HepG2 (cell line): ENCODE measurements around the gene MAFF. TPM values are rescaled to one million over a fixed set of nuclear protein-coding genes. Genes with fewer than 3 reads are reported as not detected.
A peak's percentile ranks its signal among the peaks of the same experiment; 100 is the strongest.

Source experiments
- HDAC1 ChIP-seq: sonication (generic); formaldehyde crosslinking; IDR thresholded peaks from 2 replicates; pipeline ENCODE4 v1.5.1; 2020; ENCODE audit warnings: mild to moderate bottlenecking, missing genetic modification reagents
- PAX8 ChIP-seq: sonication (generic); formaldehyde crosslinking; IDR thresholded peaks from 2 replicates; pipeline ENCODE4 v1.8.0; 2022; ENCODE audit warnings: mild to moderate bottlenecking, missing genetic modification reagents, borderline replicate concordance
- TEAD3 ChIP-seq: optimal IDR thresholded peaks from 2 replicates; pipeline ENCODE3; 2016; ENCODE audit warnings: borderline replicate concordance
- ZMAT3 ChIP-seq: sonication (generic); formaldehyde crosslinking; conservative IDR thresholded peaks from 2 replicates; pipeline ENCODE4 v1.7.0; 2021; ENCODE audit warnings: missing genetic modification reagents
- ZNF264 ChIP-seq: sonication (generic); formaldehyde crosslinking; IDR thresholded peaks from 2 replicates; pipeline ENCODE4 v1.4.0; 2020; ENCODE audit warnings: missing genetic modification reagents
- ZNF558 ChIP-seq: sonication (generic); formaldehyde crosslinking; IDR thresholded peaks from 2 replicates; pipeline ENCODE4 v1.9.0; 2022; ENCODE audit warnings: mild to moderate bottlenecking, missing genetic modification reagents, borderline replicate concordance
- ZNF747 ChIP-seq: sonication (generic); formaldehyde crosslinking; IDR thresholded peaks from 2 replicates; pipeline ENCODE4 v1.8.1; 2023; ENCODE audit warnings: missing genetic modification reagents, mild to moderate bottlenecking, borderline replicate concordance
- polyA plus RNA-seq, 8 experiments: library from polyadenylated mRNA; depleted of rRNA in 3 of 8; stranded (reverse) in 7 of 8; unstranded in 1 of 8; fragments of >200 nt; fragmentation: Illumina TruSeq in 4 of 8; extraction: Trizol in 4 of 8; gene quantifications; 2 replicates each; pipeline versions ENCODE4 v1.2.1 to v1.2.3, GENCODE V29; 2011 to 2016; ENCODE audit warnings: low read depth in 4 of 8, missing spikeins in 1 of 8, mixed read lengths in 1 of 8; ENCODE audit not compliant: insufficient read depth in 1 of 8
- total RNA-seq, 5 experiments: library from RNA; depleted of rRNA; stranded (reverse); fragments of >200 nt; fragmentation: Illumina TruSeq; extraction: Trizol; gene quantifications; 2 replicates each; pipeline ENCODE4 v1.2.3, GENCODE V29; 2016; ENCODE audit warnings: low read depth in 1 of 5
- TF ChIP-seq, protein P1 (sequence below): sonication (generic); formaldehyde crosslinking; IDR thresholded peaks from 2 replicates; pipeline ENCODE4 v1.5.0; 2020; ENCODE audit warnings: missing genetic modification reagents
- TF ChIP-seq, protein P2 (sequence below): sonication (generic); formaldehyde crosslinking; IDR thresholded peaks from 2 replicates; pipeline ENCODE4 v1.4.0; 2020; ENCODE audit warnings: missing genetic modification reagents, mild to moderate bottlenecking, borderline replicate concordance
- TF ChIP-seq, protein P3 (sequence below): IDR thresholded peaks from 2 replicates; pipeline ENCODE4 v1.6.1; 2018; ENCODE audit warnings: missing genetic modification reagents
- TF ChIP-seq, protein P4 (sequence below): sonication (generic); formaldehyde crosslinking; IDR thresholded peaks from 2 replicates; pipeline ENCODE4 v1.4.0; 2020; ENCODE audit warnings: missing genetic modification reagents, borderline replicate concordance
- TF ChIP-seq, protein P5 (sequence below): sonication (generic); formaldehyde crosslinking; IDR thresholded peaks from 2 replicates; pipeline ENCODE4 v1.4.0; 2020; ENCODE audit warnings: missing genetic modification reagents
- TF ChIP-seq, protein P6 (sequence below): sonication (generic); formaldehyde crosslinking; IDR thresholded peaks from 2 replicates; pipeline ENCODE4 v1.5.1; 2020; ENCODE audit warnings: mild to moderate bottlenecking, missing genetic modification reagents, moderate library complexity

MAFF gene
- total and polyA plus RNA-seq, 2 of the 13 experiments (the other 11 are each of a cell fraction or from before 2014, with no cell fraction given): 5.4 to 14.3 TPM

DNA sequence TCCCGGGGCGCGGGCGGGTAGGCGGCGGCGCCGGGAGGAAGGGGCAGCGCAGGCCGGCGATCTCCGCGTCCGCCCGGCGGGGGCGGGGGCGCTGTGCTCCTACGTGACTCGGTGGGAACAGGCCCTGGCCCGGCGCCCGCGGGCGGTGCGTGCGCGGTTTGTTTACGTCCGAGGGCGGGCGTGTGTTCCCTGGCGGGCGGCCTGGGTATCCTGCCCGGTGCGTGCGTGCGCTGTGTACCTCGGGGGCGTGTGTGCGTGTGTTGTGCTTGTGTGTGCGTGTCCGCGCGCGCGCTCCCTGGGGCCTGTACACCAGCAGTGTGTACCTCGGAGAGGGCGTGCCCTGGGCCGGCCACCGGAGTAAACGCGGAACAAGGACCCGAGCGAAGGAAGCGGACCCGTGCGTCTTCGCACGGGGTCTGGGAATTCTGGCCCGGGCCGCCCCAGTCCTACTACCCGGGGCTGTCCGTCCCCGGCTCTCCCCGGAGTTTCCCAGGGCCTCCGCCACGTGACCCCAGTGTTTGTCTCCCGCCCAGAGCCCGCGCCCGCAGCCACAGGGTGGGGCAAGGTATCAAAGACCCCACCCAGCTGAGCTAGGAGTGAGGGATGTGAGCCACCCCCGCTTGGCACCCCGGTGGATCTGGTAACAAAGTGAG, 769 bp downstream of the MAFF start (continued):
- TF ChIP-seq, protein P1, sequence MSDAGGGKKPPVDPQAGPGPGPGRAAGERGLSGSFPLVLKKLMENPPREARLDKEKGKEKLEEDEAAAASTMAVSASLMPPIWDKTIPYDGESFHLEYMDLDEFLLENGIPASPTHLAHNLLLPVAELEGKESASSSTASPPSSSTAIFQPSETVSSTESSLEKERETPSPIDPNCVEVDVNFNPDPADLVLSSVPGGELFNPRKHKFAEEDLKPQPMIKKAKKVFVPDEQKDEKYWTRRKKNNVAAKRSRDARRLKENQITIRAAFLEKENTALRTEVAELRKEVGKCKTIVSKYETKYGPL (CRISPR knock-in tag): no peak
- TF ChIP-seq, protein P2, sequence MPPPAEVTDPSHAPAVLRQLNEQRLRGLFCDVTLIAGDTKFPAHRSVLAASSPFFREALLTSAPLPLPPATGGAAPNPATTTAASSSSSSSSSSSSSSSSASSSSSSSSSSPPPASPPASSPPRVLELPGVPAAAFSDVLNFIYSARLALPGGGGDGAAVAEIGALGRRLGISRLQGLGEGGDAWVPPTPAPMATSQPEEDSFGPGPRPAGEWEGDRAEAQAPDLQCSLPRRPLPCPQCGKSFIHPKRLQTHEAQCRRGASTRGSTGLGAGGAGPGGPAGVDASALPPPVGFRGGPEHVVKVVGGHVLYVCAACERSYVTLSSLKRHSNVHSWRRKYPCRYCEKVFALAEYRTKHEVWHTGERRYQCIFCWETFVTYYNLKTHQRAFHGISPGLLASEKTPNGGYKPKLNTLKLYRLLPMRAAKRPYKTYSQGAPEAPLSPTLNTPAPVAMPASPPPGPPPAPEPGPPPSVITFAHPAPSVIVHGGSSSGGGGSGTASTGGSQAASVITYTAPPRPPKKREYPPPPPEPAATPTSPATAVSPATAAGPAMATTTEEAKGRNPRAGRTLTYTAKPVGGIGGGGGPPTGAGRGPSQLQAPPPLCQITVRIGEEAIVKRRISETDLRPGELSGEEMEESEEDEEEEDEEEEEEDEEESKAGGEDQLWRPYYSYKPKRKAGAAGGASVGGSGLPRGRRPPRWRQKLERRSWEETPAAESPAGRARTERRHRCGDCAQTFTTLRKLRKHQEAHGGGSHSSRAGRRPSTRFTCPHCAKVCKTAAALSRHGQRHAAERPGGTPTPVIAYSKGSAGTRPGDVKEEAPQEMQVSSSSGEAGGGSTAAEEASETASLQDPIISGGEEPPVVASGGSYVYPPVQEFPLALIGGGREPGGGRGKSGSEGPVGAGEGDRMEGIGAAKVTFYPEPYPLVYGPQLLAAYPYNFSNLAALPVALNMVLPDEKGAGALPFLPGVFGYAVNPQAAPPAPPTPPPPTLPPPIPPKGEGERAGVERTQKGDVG (CRISPR knock-in tag): no peak
- TF ChIP-seq TEAD3 (CRISPR knock-in tag) (no peak), PAX8 (CRISPR knock-in tag) (0 out of 2 replicates have a peak, but pooled peaks have one; percentile 64), ZMAT3 (CRISPR knock-in tag) (peak; percentile 84), ZNF747 (CRISPR knock-in tag) (0 out of 2 replicates have a peak, but pooled peaks have one; percentile 6), ZNF558 (0 out of 2 replicates have a peak, but pooled peaks have one; percentile 51), HDAC1 (peak; percentile 56; the same call in 1 of the 2 replicates), ZNF264 (CRISPR knock-in tag) (no peak)
- TF ChIP-seq, protein P3, sequence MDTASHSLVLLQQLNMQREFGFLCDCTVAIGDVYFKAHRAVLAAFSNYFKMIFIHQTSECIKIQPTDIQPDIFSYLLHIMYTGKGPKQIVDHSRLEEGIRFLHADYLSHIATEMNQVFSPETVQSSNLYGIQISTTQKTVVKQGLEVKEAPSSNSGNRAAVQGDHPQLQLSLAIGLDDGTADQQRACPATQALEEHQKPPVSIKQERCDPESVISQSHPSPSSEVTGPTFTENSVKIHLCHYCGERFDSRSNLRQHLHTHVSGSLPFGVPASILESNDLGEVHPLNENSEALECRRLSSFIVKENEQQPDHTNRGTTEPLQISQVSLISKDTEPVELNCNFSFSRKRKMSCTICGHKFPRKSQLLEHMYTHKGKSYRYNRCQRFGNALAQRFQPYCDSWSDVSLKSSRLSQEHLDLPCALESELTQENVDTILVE (CRISPR knock-in tag): no peak
- TF ChIP-seq, protein P4, sequence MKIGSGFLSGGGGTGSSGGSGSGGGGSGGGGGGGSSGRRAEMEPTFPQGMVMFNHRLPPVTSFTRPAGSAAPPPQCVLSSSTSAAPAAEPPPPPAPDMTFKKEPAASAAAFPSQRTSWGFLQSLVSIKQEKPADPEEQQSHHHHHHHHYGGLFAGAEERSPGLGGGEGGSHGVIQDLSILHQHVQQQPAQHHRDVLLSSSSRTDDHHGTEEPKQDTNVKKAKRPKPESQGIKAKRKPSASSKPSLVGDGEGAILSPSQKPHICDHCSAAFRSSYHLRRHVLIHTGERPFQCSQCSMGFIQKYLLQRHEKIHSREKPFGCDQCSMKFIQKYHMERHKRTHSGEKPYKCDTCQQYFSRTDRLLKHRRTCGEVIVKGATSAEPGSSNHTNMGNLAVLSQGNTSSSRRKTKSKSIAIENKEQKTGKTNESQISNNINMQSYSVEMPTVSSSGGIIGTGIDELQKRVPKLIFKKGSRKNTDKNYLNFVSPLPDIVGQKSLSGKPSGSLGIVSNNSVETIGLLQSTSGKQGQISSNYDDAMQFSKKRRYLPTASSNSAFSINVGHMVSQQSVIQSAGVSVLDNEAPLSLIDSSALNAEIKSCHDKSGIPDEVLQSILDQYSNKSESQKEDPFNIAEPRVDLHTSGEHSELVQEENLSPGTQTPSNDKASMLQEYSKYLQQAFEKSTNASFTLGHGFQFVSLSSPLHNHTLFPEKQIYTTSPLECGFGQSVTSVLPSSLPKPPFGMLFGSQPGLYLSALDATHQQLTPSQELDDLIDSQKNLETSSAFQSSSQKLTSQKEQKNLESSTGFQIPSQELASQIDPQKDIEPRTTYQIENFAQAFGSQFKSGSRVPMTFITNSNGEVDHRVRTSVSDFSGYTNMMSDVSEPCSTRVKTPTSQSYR (CRISPR knock-in tag): no peak
- TF ChIP-seq, protein P5, sequence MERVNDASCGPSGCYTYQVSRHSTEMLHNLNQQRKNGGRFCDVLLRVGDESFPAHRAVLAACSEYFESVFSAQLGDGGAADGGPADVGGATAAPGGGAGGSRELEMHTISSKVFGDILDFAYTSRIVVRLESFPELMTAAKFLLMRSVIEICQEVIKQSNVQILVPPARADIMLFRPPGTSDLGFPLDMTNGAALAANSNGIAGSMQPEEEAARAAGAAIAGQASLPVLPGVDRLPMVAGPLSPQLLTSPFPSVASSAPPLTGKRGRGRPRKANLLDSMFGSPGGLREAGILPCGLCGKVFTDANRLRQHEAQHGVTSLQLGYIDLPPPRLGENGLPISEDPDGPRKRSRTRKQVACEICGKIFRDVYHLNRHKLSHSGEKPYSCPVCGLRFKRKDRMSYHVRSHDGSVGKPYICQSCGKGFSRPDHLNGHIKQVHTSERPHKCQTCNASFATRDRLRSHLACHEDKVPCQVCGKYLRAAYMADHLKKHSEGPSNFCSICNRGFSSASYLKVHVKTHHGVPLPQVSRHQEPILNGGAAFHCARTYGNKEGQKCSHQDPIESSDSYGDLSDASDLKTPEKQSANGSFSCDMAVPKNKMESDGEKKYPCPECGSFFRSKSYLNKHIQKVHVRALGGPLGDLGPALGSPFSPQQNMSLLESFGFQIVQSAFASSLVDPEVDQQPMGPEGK (CRISPR knock-in tag): 0 out of 2 replicates have a peak, but pooled peaks have one; percentile 12
- TF ChIP-seq, protein P6, sequence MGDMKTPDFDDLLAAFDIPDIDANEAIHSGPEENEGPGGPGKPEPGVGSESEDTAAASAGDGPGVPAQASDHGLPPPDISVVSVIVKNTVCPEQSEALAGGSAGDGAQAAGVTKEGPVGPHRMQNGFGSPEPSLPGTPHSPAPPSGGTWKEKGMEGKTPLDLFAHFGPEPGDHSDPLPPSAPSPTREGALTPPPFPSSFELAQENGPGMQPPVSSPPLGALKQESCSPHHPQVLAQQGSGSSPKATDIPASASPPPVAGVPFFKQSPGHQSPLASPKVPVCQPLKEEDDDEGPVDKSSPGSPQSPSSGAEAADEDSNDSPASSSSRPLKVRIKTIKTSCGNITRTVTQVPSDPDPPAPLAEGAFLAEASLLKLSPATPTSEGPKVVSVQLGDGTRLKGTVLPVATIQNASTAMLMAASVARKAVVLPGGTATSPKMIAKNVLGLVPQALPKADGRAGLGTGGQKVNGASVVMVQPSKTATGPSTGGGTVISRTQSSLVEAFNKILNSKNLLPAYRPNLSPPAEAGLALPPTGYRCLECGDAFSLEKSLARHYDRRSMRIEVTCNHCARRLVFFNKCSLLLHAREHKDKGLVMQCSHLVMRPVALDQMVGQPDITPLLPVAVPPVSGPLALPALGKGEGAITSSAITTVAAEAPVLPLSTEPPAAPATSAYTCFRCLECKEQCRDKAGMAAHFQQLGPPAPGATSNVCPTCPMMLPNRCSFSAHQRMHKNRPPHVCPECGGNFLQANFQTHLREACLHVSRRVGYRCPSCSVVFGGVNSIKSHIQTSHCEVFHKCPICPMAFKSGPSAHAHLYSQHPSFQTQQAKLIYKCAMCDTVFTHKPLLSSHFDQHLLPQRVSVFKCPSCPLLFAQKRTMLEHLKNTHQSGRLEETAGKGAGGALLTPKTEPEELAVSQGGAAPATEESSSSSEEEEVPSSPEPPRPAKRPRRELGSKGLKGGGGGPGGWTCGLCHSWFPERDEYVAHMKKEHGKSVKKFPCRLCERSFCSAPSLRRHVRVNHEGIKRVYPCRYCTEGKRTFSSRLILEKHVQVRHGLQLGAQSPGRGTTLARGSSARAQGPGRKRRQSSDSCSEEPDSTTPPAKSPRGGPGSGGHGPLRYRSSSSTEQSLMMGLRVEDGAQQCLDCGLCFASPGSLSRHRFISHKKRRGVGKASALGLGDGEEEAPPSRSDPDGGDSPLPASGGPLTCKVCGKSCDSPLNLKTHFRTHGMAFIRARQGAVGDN (CRISPR knock-in tag): peak; percentile 74
